ENCODE data around the gene S100PBP. TPM values are rescaled to one million over a fixed set of nuclear protein-coding genes. Genes with fewer than 3 reads are reported as not detected.

Gene S100PBP
- total RNA-seq, 4 donors from 2014 or later = 14.9 to 24.1 (median 18.6) TPM

GRCh38 chr1:32858136-32858535 is 40.7 kb downstream of the S100PBP start:
- Histone ChIP-seq H3K36me3 (peaks cover 31 to 72% (median 53%) of the 10 kb centered on the region in 4 donors), H3K4me3 (no peak overlapping the region), H3K4me1 (peaks cover 8 to 17% (median 14%) of the 10 kb centered on the region in 4 donors), H3K27me3 (no peaks in the 10 kb centered on the region), H3K27ac (replicated peaks in 1 of 4) (no peak overlapping the region), H3K9me3 (no peaks in the 10 kb centered on the region)
- TF ChIP-seq EP300 (IDR thresholded peaks at IDR 0.05) = no peak
- WGBS = 95% methylated on average over 2 of the region's 2 CpGs
- intact Hi-C loops (cut with DNase I) = no loop called here
- no peak for DNase-seq (ENCODE audit: extremely low spot score)

GRCh38 chr1:32858791-32859190 is 41.3 kb downstream of the S100PBP start:
- TF ChIP-seq POLR2A (IDR thresholded peaks at IDR 0.05; ENCODE audit: low read depth) = no peak
- TF ChIP-seq, protein P1, sequence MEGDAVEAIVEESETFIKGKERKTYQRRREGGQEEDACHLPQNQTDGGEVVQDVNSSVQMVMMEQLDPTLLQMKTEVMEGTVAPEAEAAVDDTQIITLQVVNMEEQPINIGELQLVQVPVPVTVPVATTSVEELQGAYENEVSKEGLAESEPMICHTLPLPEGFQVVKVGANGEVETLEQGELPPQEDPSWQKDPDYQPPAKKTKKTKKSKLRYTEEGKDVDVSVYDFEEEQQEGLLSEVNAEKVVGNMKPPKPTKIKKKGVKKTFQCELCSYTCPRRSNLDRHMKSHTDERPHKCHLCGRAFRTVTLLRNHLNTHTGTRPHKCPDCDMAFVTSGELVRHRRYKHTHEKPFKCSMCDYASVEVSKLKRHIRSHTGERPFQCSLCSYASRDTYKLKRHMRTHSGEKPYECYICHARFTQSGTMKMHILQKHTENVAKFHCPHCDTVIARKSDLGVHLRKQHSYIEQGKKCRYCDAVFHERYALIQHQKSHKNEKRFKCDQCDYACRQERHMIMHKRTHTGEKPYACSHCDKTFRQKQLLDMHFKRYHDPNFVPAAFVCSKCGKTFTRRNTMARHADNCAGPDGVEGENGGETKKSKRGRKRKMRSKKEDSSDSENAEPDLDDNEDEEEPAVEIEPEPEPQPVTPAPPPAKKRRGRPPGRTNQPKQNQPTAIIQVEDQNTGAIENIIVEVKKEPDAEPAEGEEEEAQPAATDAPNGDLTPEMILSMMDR (IDR thresholded peaks at IDR 0.05) = no peak
- no peak for TF ChIP-seq POLR2AphosphoS5 (IDR thresholded peaks at IDR 0.05)
- no peak for TF ChIP-seq EP300 (IDR thresholded peaks at IDR 0.05)
- Histone ChIP-seq H3K4me1 (peaks cover 8 to 17% (median 14%) of the 10 kb centered on the region in 4 donors), H3K27me3 (no peaks in the 10 kb centered on the region), H3K27ac (replicated peaks in 1 of 4) (no peak overlapping the region), H3K36me3 (peaks cover 28 to 72% (median 49%) of the 10 kb centered on the region in 4 donors), H3K9me3 (no peaks in the 10 kb centered on the region), H3K4me3 (no peak overlapping the region)
- intact Hi-C loops (cut with DNase I) = no loop called here
- WGBS = 95% methylated on average over 7 of the region's 7 CpGs
- no peak for DNase-seq (ENCODE audit: extremely low spot score)

GRCh38 chr1:32859915-32860314 is 42.5 kb downstream of the S100PBP start:
- DNase-seq (ENCODE audit: extremely low spot score) = no peak
- H3K9me3 ChIP-seq = no peaks in the 10 kb centered on the region
- intact Hi-C loops (cut with DNase I) = no loop called here
- no peak for TF ChIP-seq POLR2A (IDR thresholded peaks at IDR 0.05; ENCODE audit: low read depth)
- no peak for TF ChIP-seq EP300 (IDR thresholded peaks at IDR 0.05)
- TF ChIP-seq, protein P1 (IDR thresholded peaks at IDR 0.05) = no peak
- TF ChIP-seq POLR2AphosphoS5 (IDR thresholded peaks at IDR 0.05) = no peak
- H3K27ac ChIP-seq (replicated peaks in 1 of 4) = no peak overlapping the region
- WGBS = 100% methylated on average over 2 of the region's 2 CpGs
- H3K4me1 ChIP-seq = peaks cover 13 to 24% (median 21%) of the 10 kb centered on the region in 4 donors
- H3K36me3 ChIP-seq = peaks cover 23 to 70% (median 46%) of the 10 kb centered on the region in 4 donors
- H3K27me3 ChIP-seq = no peaks in the 10 kb centered on the region
- no peak overlapping the region for H3K4me3 ChIP-seq

DNA sequence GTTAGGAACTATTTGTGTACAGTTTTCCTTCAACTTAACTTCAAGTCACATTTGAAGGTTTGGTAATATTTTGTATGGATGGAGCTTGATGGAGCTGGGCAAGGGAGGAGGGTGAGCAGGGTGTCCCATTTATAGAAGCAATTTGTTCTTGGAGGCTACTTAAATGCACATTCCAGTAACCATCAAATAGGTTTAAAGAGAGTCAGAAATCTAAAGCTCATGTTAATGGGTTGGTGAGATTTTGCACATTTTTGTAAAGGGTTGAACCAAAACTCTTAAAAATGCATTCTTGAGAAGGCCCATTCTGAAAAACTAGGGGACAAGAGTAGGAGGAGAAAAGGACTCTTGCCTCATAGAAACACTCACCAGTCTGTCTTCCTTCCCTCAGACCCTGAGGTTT is 43.1 kb downstream of the S100PBP start:
- DNase-seq (ENCODE audit: extremely low spot score) = no peak
- intact Hi-C loops (cut with DNase I) = no loop called here
- no peaks in the 10 kb centered on the region for H3K27me3 ChIP-seq
- peaks cover 17 to 64% (median 41%) of the 10 kb centered on the region in 4 donors for H3K36me3 ChIP-seq
- no peak overlapping the region for H3K4me3 ChIP-seq
- TF ChIP-seq POLR2AphosphoS5 (IDR thresholded peaks at IDR 0.05) (no peak), EP300 (IDR thresholded peaks at IDR 0.05) (no peak), POLR2A (IDR thresholded peaks at IDR 0.05; ENCODE audit: low read depth) (no peak)
- TF ChIP-seq, protein P1 (IDR thresholded peaks at IDR 0.05) = no peak
- no peak overlapping the region for H3K27ac ChIP-seq (replicated peaks in 1 of 4)
- no peaks in the 10 kb centered on the region for H3K9me3 ChIP-seq
- peaks cover 17 to 30% (median 27%) of the 10 kb centered on the region in 4 donors for H3K4me1 ChIP-seq

- 65% methylated on average over 3 of the region's 3 CpGs for WGBS
- Histone ChIP-seq H3K27me3 (no peaks in the 10 kb centered on the region), H3K36me3 (peaks cover 2 to 48% (median 26%) of the 10 kb centered on the region in 4 donors), H3K4me3 (no peak overlapping the region), H3K27ac (replicated peaks in 1 of 4) (no peak overlapping the region), H3K4me1 (peaks cover 20 to 39% (median 35%) of the 10 kb centered on the region in 4 donors), H3K9me3 (no peaks in the 10 kb centered on the region)
- TF ChIP-seq POLR2A (IDR thresholded peaks at IDR 0.05; ENCODE audit: low read depth) (no peak), POLR2AphosphoS5 (IDR thresholded peaks at IDR 0.05) (no peak), EP300 (IDR thresholded peaks at IDR 0.05) (no peak)
- TF ChIP-seq, protein P1 (IDR thresholded peaks at IDR 0.05) = no peak
- DNase-seq (ENCODE audit: extremely low spot score) = no peak
- intact Hi-C loops (cut with DNase I) = no loop called here
Measured at GRCh38 chr1:32861904-32862695, 44.6 kb downstream of the S100PBP start.

Measured in esophagus muscularis mucosa (tissue), 4 donors.